NK-92 treated with Interleukin-12 subunit alpha and Interleukin-12 subunit beta, amount 100 ng/mL, for 24 hours (cell line): ENCODE measurements around the gene CRACR2A.

ENCODE experiments used
- DNase-seq: peaks from one replicate; lab custom pipeline; 2025; lab: John Stamatoyannopoulos, UW

Gene CRACR2A

GRCh38 chr12:3681595-3682061 is 71.3 kb downstream of the CRACR2A start:
- DNase-seq = no peak

GRCh38 chr12:3680919-3681594 is 71.9 kb downstream of the CRACR2A start:
- DNase-seq = no peak

DNA sequence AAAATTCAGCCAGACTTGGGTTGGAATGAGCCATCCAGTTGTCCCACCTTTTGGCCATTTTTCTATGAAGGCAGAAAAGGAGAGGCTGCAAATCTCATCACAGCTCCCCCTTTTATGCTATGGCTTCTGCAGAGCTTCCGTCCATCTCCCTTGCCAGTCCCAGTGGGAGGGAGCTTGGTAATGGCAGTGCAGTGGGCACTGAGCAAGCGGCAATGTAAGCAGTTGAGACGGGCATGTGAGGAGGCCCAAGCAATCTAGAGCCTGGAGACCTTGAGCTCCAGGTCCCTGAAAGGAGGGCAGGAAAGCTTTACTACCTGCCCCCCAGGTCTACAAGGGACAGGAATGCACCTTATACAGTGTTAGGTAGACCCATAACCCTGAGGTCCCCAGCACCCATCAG is 73.1 kb downstream of the CRACR2A start:
- DNase-seq = no peak

DNA sequence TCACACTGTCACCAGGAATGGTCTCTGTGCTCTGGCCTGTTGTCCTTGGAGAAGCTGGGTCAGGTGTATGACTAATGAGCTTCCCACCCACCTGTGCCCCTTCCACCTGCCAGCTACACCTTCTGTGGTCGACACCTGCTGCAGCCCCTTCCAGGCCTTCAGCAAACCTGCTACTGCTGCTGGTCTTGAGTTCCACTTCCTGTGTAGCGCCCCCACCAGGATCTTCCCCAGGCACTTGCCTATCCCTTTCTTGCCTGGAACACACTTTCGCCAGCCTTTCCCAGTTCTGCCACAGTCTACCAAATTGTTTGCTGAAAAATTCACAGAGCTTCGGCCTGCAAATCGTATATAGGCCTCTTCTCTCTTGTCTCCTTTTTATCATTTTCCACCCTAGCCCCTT is 75.3 kb downstream of the CRACR2A start:
- no peak for DNase-seq

GRCh38 chr12:3673981-3674708 is 78.8 kb downstream of the CRACR2A start:
- DNase-seq = no peak

DNA sequence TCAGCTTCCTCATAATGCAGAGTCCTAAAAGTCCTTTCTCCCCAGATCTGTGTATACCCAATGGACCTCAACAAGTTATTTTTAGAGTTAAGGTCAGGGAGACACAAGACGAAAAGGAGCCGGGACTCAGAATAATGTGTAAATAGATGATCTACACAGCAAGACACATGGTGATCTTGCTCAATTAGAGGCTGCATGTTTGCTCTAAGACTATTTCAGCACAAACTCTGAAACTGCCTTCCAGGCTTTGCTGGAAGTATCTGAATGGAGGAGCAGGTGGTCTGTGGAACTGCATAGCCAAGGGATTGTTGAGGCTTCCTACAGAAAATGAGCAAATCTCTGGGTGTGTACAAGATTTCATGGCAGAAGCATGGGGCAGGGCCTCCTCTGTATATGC is 80.8 kb downstream of the CRACR2A start:
- DNase-seq = no peak

GRCh38 chr12:3671330-3672112 is 81.4 kb downstream of the CRACR2A start:
- no peak for DNase-seq

- no peak for DNase-seq
These were observed 82.8 kb downstream of the CRACR2A start for GRCh38 chr12:3670083-3670620.

GRCh38 chr12:3669594-3669993 is 83.3 kb downstream of the CRACR2A start:
- no peak for DNase-seq

DNA sequence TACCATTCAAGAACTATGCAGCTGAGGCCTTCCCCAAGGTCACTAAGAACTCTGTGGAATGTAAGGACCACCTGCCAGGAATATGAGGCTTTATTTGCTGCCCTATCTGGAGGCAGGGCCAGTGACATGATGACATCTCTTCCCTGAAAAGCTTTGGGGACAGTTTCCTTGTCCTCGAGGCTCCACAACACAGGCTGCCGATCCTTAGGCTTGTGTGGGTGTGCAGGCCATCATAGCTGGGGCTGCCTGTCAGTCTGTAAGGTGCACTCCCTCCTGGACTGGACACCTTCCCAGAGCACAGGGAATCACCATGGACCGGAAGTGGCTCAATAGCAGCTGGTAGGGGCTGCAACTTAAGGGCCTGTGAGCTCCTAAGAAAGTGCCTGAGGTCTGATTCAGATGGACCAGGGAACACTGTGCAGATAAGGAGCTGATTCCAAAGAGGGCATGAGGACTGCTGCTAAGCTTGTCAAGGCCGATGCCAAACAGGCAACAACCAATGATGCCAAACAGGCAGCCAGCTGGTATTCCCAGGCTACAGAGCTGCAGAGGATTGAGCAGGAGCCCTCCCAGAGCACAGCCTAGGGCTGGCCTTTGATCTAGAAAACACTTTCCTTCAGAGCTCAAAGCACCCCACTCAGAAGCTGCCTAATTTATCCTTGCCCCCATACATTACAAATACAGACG is 84.3 kb downstream of the CRACR2A start:
- no peak for DNase-seq

DNA sequence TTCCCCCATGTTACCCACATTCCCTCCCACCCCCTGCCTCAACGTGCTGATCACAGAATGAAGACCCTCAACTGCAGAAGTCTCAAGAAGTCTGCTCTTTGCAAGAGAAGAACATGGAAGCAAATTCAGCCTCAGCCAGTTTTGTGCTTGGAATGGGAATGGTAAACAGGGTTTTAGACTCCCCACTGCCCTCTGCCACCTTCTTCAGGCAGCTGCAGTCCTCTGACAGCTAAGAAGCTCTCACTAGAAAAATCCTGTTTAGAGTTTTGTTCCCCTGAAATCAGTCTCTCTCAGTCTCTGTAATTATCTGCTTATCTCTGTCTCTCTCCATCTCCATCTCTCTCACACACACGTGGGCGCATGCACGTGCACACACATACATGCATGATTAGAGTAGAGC is 85.4 kb downstream of the CRACR2A start:
- DNase-seq = no peak

DNA sequence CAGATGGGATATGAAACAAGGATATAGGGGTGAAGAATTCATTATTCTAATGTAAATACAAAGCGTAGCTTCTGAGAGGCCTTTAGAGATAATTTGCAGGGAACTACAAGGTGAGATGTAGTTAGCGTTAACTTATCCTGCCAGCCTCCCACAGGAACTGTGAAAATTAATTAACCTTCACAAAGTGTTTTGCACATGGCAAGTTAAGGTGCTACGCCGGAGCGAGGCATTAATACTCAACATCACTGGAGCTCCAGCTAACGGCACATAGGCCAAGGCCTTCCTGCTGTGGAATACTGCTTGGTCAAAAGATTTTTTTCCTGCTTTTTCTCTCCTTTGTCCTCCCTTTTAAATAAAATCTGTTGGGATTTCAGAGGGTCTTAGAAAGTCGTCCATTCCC is 86.5 kb downstream of the CRACR2A start:
- DNase-seq = no peak

- DNase-seq = no peak
These were observed 90.4 kb downstream of the CRACR2A start for GRCh38 chr12:3662521-3662921.

- no peak for DNase-seq
These were observed 91.9 kb downstream of the CRACR2A start for GRCh38 chr12:3661028-3661427.

- DNase-seq = no peak
These were observed 94.4 kb downstream of the CRACR2A start for GRCh38 chr12:3658327-3659163.

- no peak for DNase-seq
These were observed 95.8 kb downstream of the CRACR2A start for GRCh38 chr12:3656946-3657622.

DNA sequence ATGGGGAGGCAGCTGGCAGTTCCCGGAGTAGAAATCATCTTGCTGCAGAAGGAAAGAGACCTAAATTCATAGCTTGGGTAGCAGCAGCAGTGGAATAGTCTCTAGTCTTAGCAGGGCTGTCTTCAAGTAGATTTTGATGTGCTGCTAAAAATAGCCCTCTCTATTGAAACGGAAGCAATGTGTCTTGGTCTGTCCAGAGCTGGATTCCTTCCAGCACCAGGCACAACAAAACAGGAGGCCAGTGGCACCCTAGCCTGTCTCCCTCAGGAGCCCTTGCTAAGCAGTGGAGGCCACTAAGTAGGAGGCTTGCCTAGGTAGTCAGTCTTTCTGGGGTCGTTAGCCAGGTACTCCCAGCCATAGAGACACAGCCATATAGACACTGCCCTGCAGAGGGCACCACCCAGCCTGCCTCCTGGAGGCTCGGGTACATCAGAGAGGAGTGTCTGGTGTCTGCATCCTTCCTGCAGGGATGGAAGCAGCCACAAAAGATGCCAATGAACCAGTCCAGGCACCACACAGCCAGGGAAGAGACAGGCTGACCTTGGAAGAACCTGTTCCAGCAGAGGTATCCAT is 97.5 kb downstream of the CRACR2A start:
- no peak for DNase-seq

- DNase-seq = no peak
These were observed 101.1 kb downstream of the CRACR2A start for GRCh38 chr12:3651585-3652424.

- no peak for DNase-seq
These were observed 105.4 kb downstream of the CRACR2A start for GRCh38 chr12:3647504-3647903.
